ENCODE data around the gene ELOVL5.

DNA sequence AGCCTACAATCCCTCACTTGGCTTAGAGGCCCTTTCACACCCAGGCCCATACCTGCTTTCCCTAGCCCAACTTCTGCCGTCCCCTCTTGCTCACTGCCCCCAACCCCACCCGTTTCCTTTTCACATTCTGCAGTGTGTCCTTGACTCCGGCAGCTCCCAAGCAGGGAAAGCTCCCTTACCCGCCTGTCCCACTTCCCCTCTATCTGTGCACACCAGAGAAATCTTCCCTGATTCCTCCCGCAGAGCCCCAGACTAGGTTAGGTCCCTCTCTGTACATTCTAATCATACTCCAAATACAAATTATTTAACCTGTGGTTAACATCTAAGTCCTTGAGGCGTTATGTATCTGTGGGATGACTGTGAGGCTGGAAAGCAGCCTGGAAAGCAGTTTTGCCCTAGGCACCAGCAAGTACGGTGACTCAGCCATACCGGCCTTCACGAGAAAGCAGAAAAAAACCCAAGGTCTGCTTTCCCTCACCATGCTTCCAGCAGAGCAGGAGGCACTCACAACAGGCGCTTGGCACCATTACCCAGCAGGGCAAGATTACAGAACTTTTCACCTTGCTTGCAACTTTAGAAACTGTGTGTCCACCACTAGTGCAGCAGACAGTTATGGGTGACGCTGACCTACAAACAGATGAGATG lies 22.3 kb downstream of the ELOVL5 start:
- no peak for TF ChIP-seq POLR2A (IDR thresholded peaks at IDR 0.05)
- TF ChIP-seq, protein P1, sequence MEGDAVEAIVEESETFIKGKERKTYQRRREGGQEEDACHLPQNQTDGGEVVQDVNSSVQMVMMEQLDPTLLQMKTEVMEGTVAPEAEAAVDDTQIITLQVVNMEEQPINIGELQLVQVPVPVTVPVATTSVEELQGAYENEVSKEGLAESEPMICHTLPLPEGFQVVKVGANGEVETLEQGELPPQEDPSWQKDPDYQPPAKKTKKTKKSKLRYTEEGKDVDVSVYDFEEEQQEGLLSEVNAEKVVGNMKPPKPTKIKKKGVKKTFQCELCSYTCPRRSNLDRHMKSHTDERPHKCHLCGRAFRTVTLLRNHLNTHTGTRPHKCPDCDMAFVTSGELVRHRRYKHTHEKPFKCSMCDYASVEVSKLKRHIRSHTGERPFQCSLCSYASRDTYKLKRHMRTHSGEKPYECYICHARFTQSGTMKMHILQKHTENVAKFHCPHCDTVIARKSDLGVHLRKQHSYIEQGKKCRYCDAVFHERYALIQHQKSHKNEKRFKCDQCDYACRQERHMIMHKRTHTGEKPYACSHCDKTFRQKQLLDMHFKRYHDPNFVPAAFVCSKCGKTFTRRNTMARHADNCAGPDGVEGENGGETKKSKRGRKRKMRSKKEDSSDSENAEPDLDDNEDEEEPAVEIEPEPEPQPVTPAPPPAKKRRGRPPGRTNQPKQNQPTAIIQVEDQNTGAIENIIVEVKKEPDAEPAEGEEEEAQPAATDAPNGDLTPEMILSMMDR (IDR thresholded peaks at IDR 0.05) = no peak
